C4-2B (cell line): ENCODE data around the gene TSPAN9.

ENCODE experiments used
- CTCF ChIP-seq: fragments of 450-650 bp; conservative IDR thresholded peaks from 2 replicates; pipeline ENCODE4 v1.5.1; 2017; ENCODE audit warnings: mild to moderate bottlenecking
- ZFX ChIP-seq: fragments of 450-650 bp; IDR thresholded peaks from 2 replicates; pipeline ENCODE4 v1.6.1; 2017

GRCh38 chr12:3214526-3215365 is 137.6 kb downstream of the TSPAN9 start:
- TF ChIP-seq CTCF (no peak), ZFX (no peak)
